GM23248 (cell line): Measurements from ENCODE around the gene MYOM3. TPM values are rescaled to one million over a fixed set of nuclear protein-coding genes. Genes with fewer than 3 reads are reported as not detected.

Source experiments
- DNase-seq: peaks from one replicate; pipeline ENCODE4 v3.0.0-alpha.2; 2015
- H2AFZ ChIP-seq: fragments of 200-600 bp; sonication (generic); 2 replicates; pipeline ENCODE4 v1.6.1; 2016; ENCODE audit warnings: antibody characterized with exemption
- H3F3A ChIP-seq: fragments of 200-600 bp; sonication (generic); 2 replicates; pipeline ENCODE4 v1.6.1; 2016; ENCODE audit warnings: mild to moderate bottlenecking, antibody characterized with exemption, mixed run types; ENCODE audit not compliant: insufficient read depth
- H3K27ac ChIP-seq: fragments of 200-600 bp; sonication (generic); 2 replicates; pipeline ENCODE4 v1.5.1; 2016; ENCODE audit warnings: mild to moderate bottlenecking
- H3K27me3 ChIP-seq: fragments of 200-600 bp; sonication (generic); replicated peaks from 2 replicates; pipeline ENCODE4 v1.6.1; 2016; ENCODE audit warnings: mild to moderate bottlenecking; ENCODE audit not compliant: insufficient read depth
- H3K36me3 ChIP-seq: fragments of 200-600 bp; sonication (generic); 2 replicates; pipeline ENCODE4 v1.6.1; 2016; ENCODE audit warnings: low read depth, mild to moderate bottlenecking
- H3K4me1 ChIP-seq: fragments of 200-600 bp; sonication (generic); 2 replicates; pipeline ENCODE4 v1.6.1; 2016; ENCODE audit warnings: mild to moderate bottlenecking; ENCODE audit not compliant: insufficient read depth
- H3K4me2 ChIP-seq: fragments of 200-600 bp; sonication (generic); one replicate; pipeline ENCODE4 v1.6.1; 2016; ENCODE audit warnings: mild to moderate bottlenecking; ENCODE audit not compliant: unreplicated experiment
- H3K4me3 ChIP-seq: fragments of 200-600 bp; sonication (generic); 2 replicates; pipeline ENCODE4 v1.5.1; 2016; ENCODE audit warnings: mild to moderate bottlenecking
- H3K79me2 ChIP-seq: fragments of 200-600 bp; sonication (generic); 2 replicates; pipeline ENCODE4 v1.6.1; 2016; ENCODE audit warnings: mild to moderate bottlenecking; ENCODE audit not compliant: insufficient read depth
- H3K9ac ChIP-seq: fragments of 200-600 bp; sonication (generic); 2 replicates; pipeline ENCODE4 v1.6.1; 2016; ENCODE audit warnings: mild to moderate bottlenecking
- H3K9me2 ChIP-seq: fragments of 200-600 bp; sonication (generic); 2 replicates; pipeline ENCODE4 v1.6.1; 2016; ENCODE audit warnings: mixed run types, mild to moderate bottlenecking, moderate library complexity; ENCODE audit not compliant: insufficient read depth
- H3K9me3 ChIP-seq: fragments of 200-600 bp; sonication (generic); one replicate; pipeline ENCODE4 v1.6.1; 2017; ENCODE audit warnings: low read depth
- H4K20me1 ChIP-seq: fragments of 200-600 bp; sonication (generic); 2 replicates; pipeline ENCODE4 v1.6.0; 2016; ENCODE audit not compliant: insufficient read depth
- EZH2 ChIP-seq: fragments of 200-600 bp; sonication (generic); IDR thresholded peaks from 2 replicates; pipeline ENCODE4 v1.6.1; 2018; ENCODE audit warnings: antibody characterized with exemption, mild to moderate bottlenecking; ENCODE audit not compliant: insufficient read depth, poor library complexity, severe bottlenecking
- EZH2phosphoT487 ChIP-seq: fragments of 200-600 bp; sonication (generic); IDR thresholded peaks from 2 replicates; pipeline ENCODE4 v1.6.1; 2018; ENCODE audit warnings: antibody characterized with exemption, moderate library complexity, mild to moderate bottlenecking, low read depth; ENCODE audit not compliant: insufficient read depth
- WGBS, 2 experiments: methylation state at CpG; one replicate each; pipeline ENCODE4 v1.1.6; 2015 to 2017; ENCODE audit warnings: low lambda C conversion rate in 2 of 2, low coverage in 1 of 2; ENCODE audit errors: missing lambda C conversion rate in 2 of 2; 5-methylcytosine and 5-hydroxymethylcytosine counted together
- in situ Hi-C: fragments of 300-500 bp; cut with MboI; formaldehyde crosslinking; loops from 2 replicates; pipeline ENCODE4 v1.15.0; 2020
- polyA plus RNA-seq: library from polyadenylated mRNA; unstranded; fragments of >200 nt; fragmentation: Nextera tagmentation; extraction: Ambion mirVana; gene quantifications from 2 replicates; pipeline ENCODE4 v1.2.1, GENCODE V29; 2016
- total RNA-seq: library from RNA; depleted of rRNA; stranded (reverse); fragments of >200 nt; shearing (Covaris generic); gene quantifications from 2 replicates; pipeline ENCODE4 v1.2.3, GENCODE V29; 2014

The MYOM3 gene
- total and polyA plus RNA-seq, 2 experiments from 2014 or later = 1.2 to 1.4 TPM

DNA sequence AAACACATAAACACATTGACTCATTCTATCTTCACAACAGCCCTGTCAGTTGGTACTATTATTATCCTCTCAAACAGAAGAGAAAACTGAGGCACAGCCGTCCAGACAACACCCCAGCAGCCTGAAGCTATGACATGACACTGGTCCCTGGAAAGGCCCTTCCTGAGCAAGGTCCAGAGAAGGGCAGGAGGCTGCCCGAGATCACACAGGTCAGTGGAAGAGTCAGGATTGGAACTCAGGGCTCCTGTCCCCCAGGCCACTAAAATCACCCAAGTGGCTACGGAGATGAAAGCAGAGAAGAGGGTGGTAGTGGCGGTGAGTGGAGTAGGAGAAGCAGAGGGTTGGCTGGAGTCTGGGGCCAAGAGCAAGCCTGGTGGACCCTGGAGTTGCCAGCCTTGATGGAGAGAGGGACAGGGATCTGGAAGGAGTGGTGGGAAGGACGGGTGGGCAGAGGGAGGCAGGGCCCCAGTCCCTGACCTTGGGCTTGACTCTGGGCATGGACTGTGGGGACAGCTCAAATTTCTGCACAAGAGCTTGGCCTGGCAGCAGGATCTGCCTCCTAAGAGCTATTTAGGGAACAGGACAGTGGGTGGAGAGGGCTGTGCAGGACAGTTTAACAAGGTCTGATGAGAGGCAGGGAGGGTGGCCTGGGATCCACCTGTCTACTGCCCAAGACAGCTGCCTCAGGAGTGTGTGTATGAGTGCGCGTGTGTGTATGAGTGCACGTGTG lies 15.8 kb downstream of the MYOM3 start:
- in situ Hi-C loops = no loop called here
- no peak overlapping the region for H2AFZ ChIP-seq
- 81 to 83% methylated on average over 8 of the region's 8 CpGs for WGBS, 2 experiments
- H3K4me3 ChIP-seq = no peak overlapping the region
- TF ChIP-seq EZH2 = no peak
- no peak for TF ChIP-seq EZH2phosphoT487
- no peaks in the 10 kb centered on the region for H3K27me3 ChIP-seq
- no peaks in the 10 kb centered on the region for H4K20me1 ChIP-seq
- no peak overlapping the region for H3K9ac ChIP-seq
- no peaks in the 10 kb centered on the region for H3K9me3 ChIP-seq
- H3K4me2 ChIP-seq = no peak overlapping the region
- no peaks in the 10 kb centered on the region for H3K4me1 ChIP-seq
- no peak overlapping the region for H3K27ac ChIP-seq
- H3K79me2 ChIP-seq = no peaks in the 10 kb centered on the region
- no peaks in the 10 kb centered on the region for H3K36me3 ChIP-seq
- no peaks in the 10 kb centered on the region for H3K9me2 ChIP-seq
- no peaks in the 10 kb centered on the region for H3F3A ChIP-seq
- DNase-seq = no peak

- Histone ChIP-seq H3K4me1 (no peaks in the 10 kb centered on the region), H3K36me3 (no peaks in the 10 kb centered on the region), H3F3A (no peaks in the 10 kb centered on the region), H3K9me3 (no peaks in the 10 kb centered on the region), H3K79me2 (no peaks in the 10 kb centered on the region), H3K9ac (no peak overlapping the region), H3K4me3 (no peak overlapping the region), H3K9me2 (no peaks in the 10 kb centered on the region), H4K20me1 (no peaks in the 10 kb centered on the region), H3K27ac (no peak overlapping the region), H3K4me2 (no peak overlapping the region), H3K27me3 (no peaks in the 10 kb centered on the region), H2AFZ (no peak overlapping the region)
- TF ChIP-seq EZH2phosphoT487 (no peak), EZH2 (no peak)
- in situ Hi-C loops = no loop called here
- DNase-seq = no peak
- 86 to 87% methylated on average over 14 of the region's 14 CpGs for WGBS, 2 experiments
These were observed 16.6 kb downstream of the MYOM3 start for GRCh38 chr1:24095140-24095859.

GRCh38 chr1:24094554-24094953 lies 17.4 kb downstream of the MYOM3 start:
- H3K4me1 ChIP-seq = no peaks in the 10 kb centered on the region
- H3F3A ChIP-seq = no peaks in the 10 kb centered on the region
- H3K9me2 ChIP-seq = no peaks in the 10 kb centered on the region
- no peaks in the 10 kb centered on the region for H3K36me3 ChIP-seq
- no peaks in the 10 kb centered on the region for H3K9me3 ChIP-seq
- H3K9ac ChIP-seq = no peak overlapping the region
- 74 to 79% methylated on average over 5 of the region's 5 CpGs for WGBS, 2 experiments
- H3K79me2 ChIP-seq = no peaks in the 10 kb centered on the region
- no peak overlapping the region for H2AFZ ChIP-seq
- TF ChIP-seq EZH2phosphoT487 (no peak), EZH2 (no peak)
- no peaks in the 10 kb centered on the region for H4K20me1 ChIP-seq
- no peak overlapping the region for H3K4me2 ChIP-seq
- no peaks in the 10 kb centered on the region for H3K27me3 ChIP-seq
- H3K27ac ChIP-seq = no peak overlapping the region
- DNase-seq = no peak
- in situ Hi-C loops = no loop called here
- H3K4me3 ChIP-seq = no peak overlapping the region

- no peak for TF ChIP-seq EZH2
- no peak for TF ChIP-seq EZH2phosphoT487
These were observed 18.2 kb downstream of the MYOM3 start for GRCh38 chr1:24093732-24094131.

More at GRCh38 chr1:24093732-24094131, 18.2 kb downstream of the MYOM3 start:
- Histone ChIP-seq H2AFZ (no peak overlapping the region), H3K4me3 (no peak overlapping the region), H4K20me1 (no peaks in the 10 kb centered on the region), H3K27ac (no peak overlapping the region), H3K27me3 (no peaks in the 10 kb centered on the region), H3K9me2 (no peaks in the 10 kb centered on the region), H3K79me2 (no peaks in the 10 kb centered on the region), H3K9ac (no peak overlapping the region), H3K4me2 (no peak overlapping the region), H3K9me3 (no peaks in the 10 kb centered on the region), H3F3A (no peaks in the 10 kb centered on the region), H3K4me1 (no peaks in the 10 kb centered on the region), H3K36me3 (no peaks in the 10 kb centered on the region)
- no peak for DNase-seq
- in situ Hi-C loops = no loop called here
- WGBS, 2 experiments = 74 to 76% methylated on average over 9 of the region's 9 CpGs
